ENCODE measurements around the gene RPL13.

DNA sequence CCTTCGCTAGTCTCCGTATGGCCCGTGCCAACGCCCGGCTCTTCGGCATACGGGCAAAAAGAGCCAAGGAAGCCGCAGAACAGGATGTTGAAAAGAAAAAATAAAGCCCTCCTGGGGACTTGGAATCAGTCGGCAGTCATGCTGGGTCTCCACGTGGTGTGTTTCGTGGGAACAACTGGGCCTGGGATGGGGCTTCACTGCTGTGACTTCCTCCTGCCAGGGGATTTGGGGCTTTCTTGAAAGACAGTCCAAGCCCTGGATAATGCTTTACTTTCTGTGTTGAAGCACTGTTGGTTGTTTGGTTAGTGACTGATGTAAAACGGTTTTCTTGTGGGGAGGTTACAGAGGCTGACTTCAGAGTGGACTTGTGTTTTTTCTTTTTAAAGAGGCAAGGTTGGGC lies 2.5 kb downstream of the RPL13 start:
- TF ChIP-seq CTCF (conservative IDR thresholded peaks at IDR 0.05; ENCODE audit: low read depth, low read length) (no peak), EZH2 (IDR thresholded peaks at IDR 0.05; ENCODE audit: borderline replicate concordance, low read depth, low read length, poor library complexity, severe bottlenecking) (no peak)

Measured in A673 (cell line).